Measurements from ENCODE around the gene CLDN20. TPM values are rescaled to one million over a fixed set of nuclear protein-coding genes. Genes with fewer than 3 reads are reported as not detected.

CLDN20 gene
- total and polyA plus RNA-seq, 2 donors (not counting 1 experiment from before 2014, with no cell fraction given) = not detected

DNA sequence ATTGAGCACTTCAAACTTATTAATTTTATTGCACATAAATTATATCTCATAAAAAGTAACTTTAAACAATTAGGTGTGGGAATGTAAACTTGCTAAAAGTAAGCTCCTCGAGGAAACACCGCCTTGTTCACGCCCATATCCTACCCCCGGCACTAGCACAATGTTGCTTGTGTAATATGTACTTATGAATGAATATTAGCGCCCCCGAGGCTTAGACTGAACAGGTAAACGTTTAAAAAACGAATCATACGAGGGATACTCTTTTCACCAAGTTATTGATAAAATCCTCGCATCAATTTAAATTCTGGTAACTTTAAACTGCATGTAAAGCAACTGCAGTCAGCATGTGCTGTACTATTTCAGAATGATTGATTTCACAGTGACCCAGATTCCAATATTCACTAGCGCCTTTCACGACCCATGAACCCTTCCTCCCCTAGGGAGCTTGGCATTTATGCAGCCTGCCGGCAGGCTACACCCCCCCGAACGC is 49.8 kb downstream of the CLDN20 start:
- DNase-seq (ENCODE audit: low read depth in 2 of 2) = peak in 1 of 2 donors; percentile 10
- peaks cover 2% of the 10 kb centered on the region for H3K36me3 ChIP-seq (ENCODE audit: control insufficient read depth, insufficient read depth, low read length)
- H3K27ac ChIP-seq (ENCODE audit: insufficient read depth, low read length) = peak overlapping the region; percentile 86

DNA sequence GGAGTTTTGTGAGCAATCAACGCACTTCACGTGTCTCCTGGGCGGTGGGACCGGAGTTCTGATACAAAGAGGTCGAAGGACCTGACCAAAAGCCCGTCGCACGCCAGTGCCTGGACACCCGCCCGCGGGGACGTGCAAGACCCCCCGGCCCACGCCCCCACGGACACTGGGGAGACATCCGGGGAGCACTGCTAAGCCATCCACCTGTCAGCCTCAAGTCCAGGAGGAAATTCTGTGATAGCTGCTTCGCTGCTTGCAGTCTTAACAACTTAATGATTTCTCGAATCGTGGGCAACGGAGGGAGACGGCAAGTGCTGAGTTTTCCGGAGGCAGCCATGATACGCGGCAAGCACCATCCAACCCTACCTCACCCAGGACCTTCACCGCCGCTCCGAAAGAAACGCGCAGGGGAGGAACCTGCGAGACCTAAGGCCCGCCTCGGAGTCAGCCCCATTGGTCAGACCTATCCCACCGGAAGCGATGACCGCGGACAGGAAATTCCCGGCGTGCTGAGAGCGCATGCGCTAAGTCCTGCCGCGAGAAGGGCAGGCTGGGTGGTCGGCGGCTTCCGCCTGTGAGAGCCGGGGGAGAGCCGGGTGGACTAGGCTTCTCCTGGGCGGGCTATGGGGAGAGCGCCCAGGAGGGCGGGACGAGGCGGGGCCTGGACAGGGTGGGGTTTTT is 50.4 kb downstream of the CLDN20 start, which contains the start of gene TFB1M:
Gene TFB1M (minus strand): TSS at position 393 of the 681 bp plus-strand sequence. CDS start 56 bp downstream, at position 337.
- peak; percentile 98 for DNase-seq (ENCODE audit: low read depth in 2 of 2)
- Histone ChIP-seq H3K27me3 (ENCODE audit: control insufficient read depth, insufficient read depth, low read length) (no peaks in the 10 kb centered on the region), H4K20me1 (ENCODE audit: control insufficient read depth, extremely low read depth, insufficient read depth, low read length) (no peaks in the 10 kb centered on the region), H3K9me3 (ENCODE audit: control insufficient read depth, insufficient read depth, low read depth, low read length) (no peaks in the 10 kb centered on the region), H3K4me1 (ENCODE audit: control insufficient read depth, extremely low read depth, insufficient read depth, low read length) (peaks cover 6% of the 10 kb centered on the region), H3K27ac (ENCODE audit: insufficient read depth, low read length) (peak within 1 kb of the TSS; percentile 86), H3K79me2 (ENCODE audit: control insufficient read depth, insufficient read depth, low read length) (peaks cover 12% of the 10 kb centered on the region), H2AFZ (ENCODE audit: low read length) (peak within 1 kb of the TSS; percentile 95), H3K9ac (ENCODE audit: insufficient read depth, low read length) (peak within 1 kb of the TSS; percentile 84), H3K4me3 (replicated peaks in 1 of 4; ENCODE audit: control extremely low read depth in 1 of 4, insufficient read depth in 1 of 4, low read depth in 3 of 4, low read length in 4 of 4) (peak within 1 kb of the TSS; percentile 91 to 96 (median 93)), H3K36me3 (ENCODE audit: control insufficient read depth, insufficient read depth, low read length) (peaks cover 2% of the 10 kb centered on the region), H3K4me2 (ENCODE audit: extremely low read depth, insufficient read depth, low read length) (peak within 1 kb of the TSS; percentile 94)
- TF ChIP-seq CTCF (conservative IDR thresholded peaks at IDR 0.05 in 1 of 2, IDR thresholded peaks at IDR 0.05 in 1 of 2; ENCODE audit: low read depth in 1 of 2, low read length in 2 of 2) (no peak), EZH2 (IDR thresholded peaks at IDR 0.05; ENCODE audit: low read length, missing control alignments) (no peak)

More for the DNA sequence above, 49.8 kb downstream of the CLDN20 start:
- peaks cover 13% of the 10 kb centered on the region for H3K79me2 ChIP-seq (ENCODE audit: control insufficient read depth, insufficient read depth, low read length)
- H3K27me3 ChIP-seq (ENCODE audit: control insufficient read depth, insufficient read depth, low read length) = no peaks in the 10 kb centered on the region
- H3K4me2 ChIP-seq (ENCODE audit: extremely low read depth, insufficient read depth, low read length) = peak overlapping the region; percentile 94
- peak overlapping the region; percentile 84 for H3K9ac ChIP-seq (ENCODE audit: insufficient read depth, low read length)
- peak overlapping the region; percentile 91 to 96 (median 93) for H3K4me3 ChIP-seq (replicated peaks in 1 of 4; ENCODE audit: control extremely low read depth in 1 of 4, insufficient read depth in 1 of 4, low read depth in 3 of 4, low read length in 4 of 4)
- no peak for TF ChIP-seq CTCF (conservative IDR thresholded peaks at IDR 0.05 in 1 of 2, IDR thresholded peaks at IDR 0.05 in 1 of 2; ENCODE audit: low read depth in 1 of 2, low read length in 2 of 2)
- TF ChIP-seq EZH2 (IDR thresholded peaks at IDR 0.05; ENCODE audit: low read length, missing control alignments) = no peak
- peak overlapping the region; percentile 95 for H2AFZ ChIP-seq (ENCODE audit: low read length)
- peaks cover 6% of the 10 kb centered on the region for H3K4me1 ChIP-seq (ENCODE audit: control insufficient read depth, extremely low read depth, insufficient read depth, low read length)
- H4K20me1 ChIP-seq (ENCODE audit: control insufficient read depth, extremely low read depth, insufficient read depth, low read length) = no peaks in the 10 kb centered on the region
- H3K9me3 ChIP-seq (ENCODE audit: control insufficient read depth, insufficient read depth, low read depth, low read length) = no peaks in the 10 kb centered on the region

DNA sequence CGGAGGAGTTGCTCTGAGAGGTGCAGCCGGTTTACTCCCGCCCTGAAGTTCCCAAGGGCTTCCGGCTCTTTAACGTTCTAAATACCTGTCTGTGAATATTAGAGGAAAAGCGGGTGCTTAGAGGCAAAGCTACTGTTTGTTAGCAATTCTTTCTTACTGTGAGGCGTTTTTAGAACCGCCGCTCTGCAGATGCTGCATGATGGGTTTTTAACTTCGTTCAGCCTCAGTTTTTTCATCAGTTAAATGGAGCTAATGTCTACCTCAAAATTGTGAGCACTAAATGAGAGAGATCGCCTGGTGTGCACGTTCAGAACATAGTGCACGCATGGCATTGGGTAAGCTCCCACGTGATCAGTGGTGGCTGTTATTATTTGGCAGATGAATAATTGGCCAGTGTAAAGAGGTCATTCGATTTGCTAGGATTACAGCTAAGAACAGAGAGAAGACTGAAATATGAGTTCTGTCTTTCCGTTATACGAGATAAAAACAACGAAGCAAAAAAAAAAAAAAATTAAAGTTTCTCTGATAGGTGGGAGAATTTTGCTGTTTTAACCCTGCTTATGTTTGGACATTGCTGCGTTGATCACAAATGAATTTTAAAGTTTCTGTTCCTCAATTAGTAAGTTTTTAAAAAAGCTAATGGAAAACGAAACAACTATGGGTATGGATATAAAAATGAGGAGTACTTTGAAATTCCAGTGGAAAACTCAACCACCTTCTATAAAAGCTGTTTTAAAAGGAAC is 51.1 kb downstream of the CLDN20 start:
- no peak for TF ChIP-seq CTCF (conservative IDR thresholded peaks at IDR 0.05 in 1 of 2, IDR thresholded peaks at IDR 0.05 in 1 of 2; ENCODE audit: low read depth in 1 of 2, low read length in 2 of 2)
- peaks cover 10% of the 10 kb centered on the region for H3K79me2 ChIP-seq (ENCODE audit: control insufficient read depth, insufficient read depth, low read length)
- peak; percentile 80 to 90 for DNase-seq (ENCODE audit: low read depth in 2 of 2)
- no peaks in the 10 kb centered on the region for H3K36me3 ChIP-seq (ENCODE audit: control insufficient read depth, insufficient read depth, low read length)
- H3K27ac ChIP-seq (ENCODE audit: insufficient read depth, low read length) = peak overlapping the region; percentile 86
- H3K4me3 ChIP-seq (replicated peaks in 1 of 4; ENCODE audit: control extremely low read depth in 1 of 4, insufficient read depth in 1 of 4, low read depth in 3 of 4, low read length in 4 of 4) = peak overlapping the region; percentile 42 to 95 (median 70)
- peak overlapping the region; percentile 21 for H3K9ac ChIP-seq (ENCODE audit: insufficient read depth, low read length)
- H3K9me3 ChIP-seq (ENCODE audit: control insufficient read depth, insufficient read depth, low read depth, low read length) = no peaks in the 10 kb centered on the region
- peaks cover 6% of the 10 kb centered on the region for H3K4me1 ChIP-seq (ENCODE audit: control insufficient read depth, extremely low read depth, insufficient read depth, low read length)
- no peaks in the 10 kb centered on the region for H3K27me3 ChIP-seq (ENCODE audit: control insufficient read depth, insufficient read depth, low read length)
- peak overlapping the region; percentile 82 for H3K4me2 ChIP-seq (ENCODE audit: extremely low read depth, insufficient read depth, low read length)
- no peaks in the 10 kb centered on the region for H4K20me1 ChIP-seq (ENCODE audit: control insufficient read depth, extremely low read depth, insufficient read depth, low read length)
- H2AFZ ChIP-seq (ENCODE audit: low read length) = peak overlapping the region; percentile 68

All from fibroblast of lung (primary cell).